ENCODE measurements around the gene MXRA8.
"Not testable (repeated sequence)": the region's sequence is repeated elsewhere in the genome, so short reads cannot be mapped to it uniquely, and the experiment has no call there.

MXRA8 gene, protein sequence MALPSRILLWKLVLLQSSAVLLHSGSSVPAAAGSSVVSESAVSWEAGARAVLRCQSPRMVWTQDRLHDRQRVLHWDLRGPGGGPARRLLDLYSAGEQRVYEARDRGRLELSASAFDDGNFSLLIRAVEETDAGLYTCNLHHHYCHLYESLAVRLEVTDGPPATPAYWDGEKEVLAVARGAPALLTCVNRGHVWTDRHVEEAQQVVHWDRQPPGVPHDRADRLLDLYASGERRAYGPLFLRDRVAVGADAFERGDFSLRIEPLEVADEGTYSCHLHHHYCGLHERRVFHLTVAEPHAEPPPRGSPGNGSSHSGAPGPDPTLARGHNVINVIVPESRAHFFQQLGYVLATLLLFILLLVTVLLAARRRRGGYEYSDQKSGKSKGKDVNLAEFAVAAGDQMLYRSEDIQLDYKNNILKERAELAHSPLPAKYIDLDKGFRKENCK

DNA sequence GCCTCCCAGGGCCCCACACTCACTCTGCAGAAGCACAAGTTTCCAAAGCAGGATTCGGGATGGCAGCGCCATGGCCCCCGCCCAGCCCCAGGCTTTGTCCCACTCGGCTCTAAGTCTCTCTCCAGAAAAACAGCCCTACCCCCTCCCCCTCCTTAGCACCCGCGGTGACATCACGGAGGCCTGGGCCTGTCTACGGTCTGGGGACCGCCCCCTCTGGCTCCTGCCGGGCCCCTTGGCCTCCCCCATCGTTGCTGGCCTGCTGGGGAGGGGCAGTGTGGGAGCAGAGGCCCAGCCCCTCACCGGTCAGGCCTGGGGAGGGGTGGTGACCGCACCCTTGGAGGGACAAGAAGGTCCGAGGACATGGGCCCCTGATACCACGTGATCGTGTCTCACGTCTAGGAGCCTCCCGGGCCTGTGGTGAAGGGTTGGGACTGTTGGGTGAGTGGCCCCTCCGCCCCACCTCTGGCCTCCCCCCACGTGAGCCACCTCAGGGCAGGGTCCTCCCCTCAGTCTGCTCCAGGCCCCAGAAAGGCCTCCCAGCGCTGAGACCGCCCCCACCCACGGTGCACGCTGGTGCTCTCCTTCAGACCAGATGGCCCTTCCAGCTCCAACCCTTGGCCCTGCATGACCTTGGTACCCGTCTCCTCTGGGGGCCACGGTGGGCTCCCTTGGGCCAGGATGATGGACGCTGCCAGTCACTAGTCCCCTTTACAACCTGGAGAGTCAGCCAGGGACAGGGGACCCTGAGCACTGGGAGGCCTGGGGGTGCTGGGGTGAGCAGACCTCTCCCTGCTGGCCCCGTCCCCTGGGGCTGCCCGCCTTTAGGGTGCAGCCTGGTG lies at the start of gene MXRA8:
Gene MXRA8, minus strand, starts transcription at position 123 of the 839 bp plus-strand sequence. Its CDS starts 51 bp downstream, at position 72.
- Histone ChIP-seq H3K4me3 (peak within 1 kb of the TSS; percentile 21 to 44 (median 32)), H3K27ac (peak within 1 kb of the TSS in 20 of 21 experiments; percentile 61 to 97 (median 84))

DNA sequence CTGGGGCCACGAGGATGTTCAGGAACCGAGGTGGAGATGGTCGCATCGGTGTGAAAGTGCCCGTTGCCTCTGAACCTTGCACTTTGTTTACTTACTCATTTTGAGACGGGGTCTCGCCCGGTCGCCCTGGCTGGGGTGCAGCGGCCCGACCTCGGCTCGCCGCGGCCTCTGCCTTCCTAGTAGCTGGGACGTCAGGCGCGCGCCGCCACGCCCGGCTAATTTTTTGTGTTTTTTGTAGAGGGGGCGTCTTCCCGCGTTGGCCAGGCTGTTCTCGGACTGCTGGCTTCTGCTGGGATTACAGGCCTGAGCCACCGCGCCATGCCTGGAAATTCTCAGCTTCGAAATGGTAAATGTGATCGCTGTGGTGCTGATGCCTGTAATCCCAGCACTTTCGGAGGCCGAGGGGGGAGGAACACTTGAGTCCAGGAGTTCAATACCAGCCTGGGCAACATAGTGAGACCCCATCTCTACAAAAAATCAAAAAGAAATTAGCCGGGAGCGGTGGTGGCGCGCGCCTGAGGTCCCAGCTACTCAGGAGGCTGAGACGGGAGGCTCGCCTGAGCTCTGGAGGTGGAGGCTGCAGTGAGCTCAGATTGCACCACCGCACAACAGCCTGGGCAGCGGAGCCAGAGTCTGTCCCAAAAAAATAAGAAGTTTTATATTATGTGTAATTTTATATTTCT lies 49.4 kb upstream of the MXRA8 start:
- peak overlapping the region; percentile 81 to 100 (median 94) for H3K4me3 ChIP-seq
- peak overlapping the region; percentile 84 to 97 (median 90) for H3K27ac ChIP-seq

DNA sequence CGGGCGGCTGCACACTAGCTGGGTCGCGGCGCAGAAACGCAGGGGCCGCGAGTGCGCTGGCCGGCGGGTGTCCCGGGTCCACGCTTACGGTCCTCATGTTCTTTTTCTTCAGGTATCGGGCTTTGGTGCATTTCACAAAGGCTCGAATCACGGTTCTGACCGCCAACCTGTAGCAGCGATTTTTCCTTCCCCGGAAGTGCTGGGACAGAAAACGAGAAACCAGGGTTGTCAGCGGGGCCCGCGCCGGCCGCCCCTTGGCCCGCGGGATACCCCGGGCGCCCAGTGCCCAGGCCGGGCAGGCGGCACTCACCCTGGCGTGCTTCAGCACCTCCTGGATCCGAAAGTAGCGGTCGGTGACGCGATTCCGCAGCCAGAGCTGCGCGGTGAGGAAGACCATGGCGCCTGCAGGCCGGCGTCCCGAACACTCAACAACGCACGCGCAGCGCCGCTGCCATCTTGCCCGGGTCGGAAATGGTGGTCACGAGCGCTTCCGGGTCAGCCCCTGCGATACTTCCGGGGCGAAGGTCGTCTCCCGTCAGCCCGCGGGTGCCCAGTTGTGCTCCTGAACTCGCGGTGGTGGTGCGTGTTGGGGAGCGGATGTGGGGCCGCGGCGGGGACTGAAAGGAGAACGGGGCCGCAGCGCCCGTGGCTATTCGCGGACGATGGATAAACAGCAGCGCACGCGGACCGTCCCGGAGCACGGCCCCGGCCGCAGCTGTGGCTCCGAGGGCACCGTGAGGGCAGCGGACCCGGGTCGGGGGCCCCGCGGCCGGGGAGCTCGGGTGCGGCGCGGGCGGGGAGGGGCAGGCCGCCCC lies 48.7 kb upstream of the MXRA8 start, which contains the start of gene MRPL20:
Gene MRPL20, minus strand, starts transcription at position 473 of the 815 bp plus-strand sequence. Its CDS starts 76 bp downstream, at position 397.
- H3K27ac ChIP-seq = peak within 1 kb of the TSS; percentile 84 to 97 (median 90)
- H3K4me3 ChIP-seq = peak within 1 kb of the TSS; percentile 81 to 100 (median 94)

DNA sequence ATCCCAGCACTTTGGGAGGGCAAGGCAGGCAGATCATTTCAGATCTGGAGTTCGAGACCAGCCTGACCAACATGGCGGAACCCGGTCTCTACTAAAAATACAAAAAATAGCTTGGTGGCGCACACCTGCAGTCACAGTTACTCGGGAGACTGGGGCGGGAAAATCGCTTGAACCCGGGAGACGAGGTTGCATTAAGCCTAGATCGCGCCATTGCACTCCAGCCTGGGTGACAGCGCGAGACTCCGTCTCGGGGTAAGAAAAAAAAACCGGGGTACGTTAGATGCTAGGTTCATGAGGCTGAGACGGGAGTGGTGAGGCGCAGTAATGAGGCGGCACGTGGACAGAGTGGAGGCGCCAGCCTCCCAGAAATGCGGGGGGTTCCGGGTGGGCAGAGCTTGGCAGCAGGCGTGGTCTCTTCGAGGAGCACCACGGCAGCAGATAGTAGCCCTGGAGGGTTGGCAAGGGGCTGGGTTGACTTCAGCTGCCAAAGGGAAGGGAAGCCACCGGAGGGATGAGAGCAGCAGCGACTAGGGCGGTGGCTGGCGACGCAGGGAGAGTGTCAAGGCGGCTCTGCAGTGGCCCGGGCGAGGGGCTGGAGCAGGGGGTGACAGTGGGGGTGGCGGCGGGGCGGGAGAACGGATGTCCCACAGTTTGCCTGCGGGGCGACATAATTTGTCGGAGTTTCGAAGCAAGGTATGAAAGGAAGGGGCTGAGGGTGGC lies 47.9 kb upstream of the MXRA8 start:
- Histone ChIP-seq H3K27ac (peak overlapping the region; percentile 31 to 97 (median 90)), H3K4me3 (peak overlapping the region; percentile 81 to 100 (median 94))

DNA sequence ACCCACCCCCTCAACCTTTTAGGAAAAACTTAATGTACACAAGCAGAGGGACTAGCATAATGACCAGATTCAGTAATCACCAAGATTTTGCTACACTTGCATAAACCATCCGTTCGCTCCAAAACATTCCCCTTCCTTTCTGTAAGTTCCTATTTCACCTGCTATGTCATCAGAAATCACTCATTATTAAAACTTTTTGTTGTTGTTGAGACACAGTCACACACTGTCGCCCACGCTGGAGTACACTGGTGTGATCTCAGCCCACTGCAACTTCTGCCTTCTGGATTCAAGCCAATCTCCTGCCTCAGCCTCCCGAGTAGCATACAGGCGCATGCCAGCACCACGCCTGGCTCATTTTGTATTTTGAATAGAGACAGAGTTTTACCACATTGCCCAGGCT lies 45.3 kb upstream of the MXRA8 start:
- no peak overlapping the region for H3K4me3 ChIP-seq
- no peak overlapping the region for H3K27ac ChIP-seq

DNA sequence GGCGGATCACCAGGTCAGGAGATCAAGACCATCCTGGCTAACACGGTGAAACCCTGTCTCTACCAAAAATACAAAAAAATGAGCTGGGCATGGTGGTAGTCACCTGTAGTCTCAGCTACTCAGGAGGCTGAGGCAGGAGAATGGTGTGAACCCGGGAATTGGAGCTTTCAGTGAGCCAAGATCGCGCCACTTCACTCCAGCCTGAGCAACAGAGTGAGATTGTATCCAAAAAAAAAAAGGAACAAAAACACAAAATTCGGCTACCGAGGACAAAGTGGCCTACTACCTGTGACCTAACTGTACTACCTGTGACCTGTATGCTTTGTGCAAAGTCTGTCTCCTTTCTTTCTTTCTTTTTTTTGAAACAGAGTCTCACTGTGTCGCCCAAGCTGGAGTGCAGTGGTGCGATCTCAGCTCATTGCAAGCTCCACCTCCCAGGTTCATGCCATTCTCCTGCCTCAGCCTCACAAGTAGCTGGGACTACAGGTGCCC lies 44.6 kb upstream of the MXRA8 start:
- H3K27ac ChIP-seq, H3K4me3 ChIP-seq: not testable (repeated sequence)

DNA sequence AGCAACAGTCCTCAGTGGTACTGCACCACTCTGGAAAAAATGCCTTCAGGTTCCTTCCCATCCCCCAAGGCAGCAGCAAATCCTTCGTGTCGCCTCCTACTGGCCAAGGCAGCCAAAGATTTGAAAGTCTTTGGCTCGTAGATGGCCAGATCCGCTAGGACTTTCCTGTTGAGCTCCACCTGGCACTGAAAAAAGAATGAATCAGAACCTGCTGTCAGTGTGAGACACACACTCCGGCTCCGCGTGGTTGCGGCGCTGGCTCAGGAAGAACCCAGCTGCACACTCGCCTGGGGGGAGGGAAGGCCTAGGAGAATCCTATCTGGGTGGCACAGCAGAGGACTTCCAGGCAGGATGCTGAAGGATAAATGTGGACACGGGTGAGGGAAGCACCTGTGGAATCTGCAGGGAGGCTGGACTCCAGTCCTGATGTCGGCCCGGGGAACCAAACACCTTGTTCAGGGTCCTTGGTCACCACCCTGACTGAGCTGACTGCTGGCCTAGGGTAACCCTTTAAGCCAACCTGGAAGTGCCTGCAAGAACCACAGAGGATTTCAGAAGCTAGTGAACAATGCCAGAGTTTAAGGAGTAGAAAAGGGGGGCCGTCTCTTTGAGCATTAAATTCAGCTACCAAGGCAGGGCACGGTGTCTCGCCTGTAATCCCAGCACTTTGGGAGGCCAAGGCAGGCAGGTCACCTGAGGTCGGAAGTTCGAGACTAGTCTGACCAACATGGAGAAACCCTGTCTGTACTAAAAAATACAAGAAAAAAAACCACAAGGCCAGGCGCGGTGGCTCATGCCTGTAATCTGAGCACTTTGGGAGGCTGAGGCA lies 43.9 kb upstream of the MXRA8 start:
- H3K27ac ChIP-seq = peak overlapping the region in 1 of 21 experiments; percentile 30
- no peak overlapping the region for H3K4me3 ChIP-seq

DNA sequence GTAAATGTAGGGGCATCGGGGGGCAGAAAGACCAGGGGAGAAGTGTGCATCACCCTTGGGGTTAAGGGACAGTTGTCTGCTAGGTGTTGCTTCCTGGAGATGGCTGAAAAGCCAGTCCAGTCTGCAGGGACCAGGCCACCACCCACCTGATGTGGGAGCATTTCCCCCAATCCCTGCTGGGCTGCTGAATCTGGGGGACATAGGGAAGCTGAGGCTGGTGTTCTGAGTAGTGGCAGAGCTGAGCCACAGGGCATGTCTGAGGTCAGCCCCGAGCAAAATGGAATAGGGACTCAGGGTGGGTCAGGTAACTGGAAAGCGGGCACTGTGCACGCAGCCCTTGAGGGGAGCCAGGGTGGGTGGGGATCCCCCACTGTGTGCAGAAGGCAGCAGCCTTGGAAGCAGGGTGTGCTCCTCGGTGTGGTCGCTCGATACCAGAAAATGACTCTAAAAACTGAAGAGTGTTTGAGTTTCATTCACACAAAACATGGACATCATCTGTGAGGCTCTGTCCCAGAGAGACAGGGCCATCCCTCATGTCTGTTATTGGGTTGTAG lies 43.2 kb upstream of the MXRA8 start:
- H3K27ac ChIP-seq = peak overlapping the region in 1 of 21 experiments; percentile 96
- H3K4me3 ChIP-seq = no peak overlapping the region

DNA sequence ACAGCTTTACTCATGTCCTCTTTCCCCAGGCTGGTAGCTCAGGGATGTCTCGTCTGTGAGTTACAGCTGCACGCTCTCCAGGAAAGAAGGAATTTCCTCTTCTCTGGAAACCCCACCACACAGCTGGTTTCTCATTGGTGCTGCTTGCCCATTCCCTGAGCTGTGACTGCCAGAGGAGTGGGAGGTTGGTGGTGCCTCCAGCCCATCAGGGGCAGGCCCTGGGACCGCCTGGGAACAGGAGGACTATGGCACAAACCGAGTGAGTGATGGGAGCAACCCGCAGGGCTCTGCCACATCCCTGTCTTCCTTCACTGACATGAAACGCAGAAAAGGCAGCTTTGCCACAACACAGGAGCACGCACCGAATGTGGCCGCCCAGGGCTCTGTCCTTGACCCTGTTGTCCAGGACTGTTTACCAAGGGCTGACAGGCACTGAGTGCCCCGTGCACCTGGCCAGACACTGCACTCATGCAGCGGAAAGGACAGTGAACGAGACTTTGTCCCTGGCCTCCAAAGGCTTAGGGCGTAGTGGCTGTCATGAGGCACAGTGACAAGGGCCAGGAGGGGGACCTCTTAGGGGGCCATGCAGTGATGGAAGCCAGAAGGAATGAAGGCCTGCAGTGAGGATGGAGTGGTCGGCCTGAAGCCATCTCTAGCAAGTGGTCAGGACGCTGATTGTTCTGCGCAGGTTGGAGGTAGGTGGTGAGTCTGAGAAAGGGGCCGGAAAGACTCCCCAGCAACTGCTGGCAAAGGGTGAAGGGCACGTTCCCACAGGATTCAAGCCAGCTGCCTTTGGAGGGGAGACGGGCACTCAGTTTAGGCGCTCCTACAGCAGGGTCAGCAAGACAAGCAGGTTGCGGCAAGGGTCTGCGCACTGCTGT lies 42.5 kb upstream of the MXRA8 start:
- peak overlapping the region in 6 of 7 experiments; percentile 72 to 99 (median 94) for H3K4me3 ChIP-seq
- H3K27ac ChIP-seq = peak overlapping the region in 10 of 21 experiments; percentile 80 to 99 (median 94)

DNA sequence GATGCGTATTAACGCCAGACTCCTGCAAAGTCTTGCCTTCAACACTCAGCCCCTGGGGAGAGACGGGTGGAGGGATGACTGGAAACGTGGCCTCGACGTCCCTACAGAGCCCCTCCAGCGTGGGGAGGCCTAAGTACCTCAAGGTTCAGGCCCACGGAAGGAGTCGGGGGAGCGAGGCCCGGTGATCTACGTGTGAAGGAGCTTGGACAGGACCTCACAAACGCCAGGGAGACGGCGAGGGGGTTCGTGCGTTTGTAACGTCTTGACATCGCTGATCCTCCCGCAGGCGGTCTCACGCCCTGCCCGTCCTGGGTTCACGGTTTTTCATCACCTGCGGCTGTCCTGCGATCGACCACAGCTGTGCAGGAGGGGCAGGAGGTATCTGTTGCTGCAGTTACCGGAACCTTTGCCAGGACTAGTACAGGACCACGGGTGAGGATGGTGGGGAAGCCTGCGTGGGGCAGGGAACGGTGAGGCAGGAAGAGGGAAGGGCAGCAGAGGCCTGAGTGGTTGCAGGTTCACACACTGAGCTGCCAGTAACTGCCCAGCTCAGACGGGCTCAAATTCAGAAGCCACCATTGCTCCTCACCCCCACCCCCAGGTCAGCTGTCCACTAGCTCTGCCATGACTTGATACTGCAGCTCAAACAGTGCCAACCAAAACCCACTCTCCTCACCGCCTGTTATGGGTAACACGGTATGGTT lies 41.7 kb upstream of the MXRA8 start:
- H3K27ac ChIP-seq = peak overlapping the region; percentile 16 to 99 (median 96)
- H3K4me3 ChIP-seq = peak overlapping the region; percentile 72 to 100 (median 94)

DNA sequence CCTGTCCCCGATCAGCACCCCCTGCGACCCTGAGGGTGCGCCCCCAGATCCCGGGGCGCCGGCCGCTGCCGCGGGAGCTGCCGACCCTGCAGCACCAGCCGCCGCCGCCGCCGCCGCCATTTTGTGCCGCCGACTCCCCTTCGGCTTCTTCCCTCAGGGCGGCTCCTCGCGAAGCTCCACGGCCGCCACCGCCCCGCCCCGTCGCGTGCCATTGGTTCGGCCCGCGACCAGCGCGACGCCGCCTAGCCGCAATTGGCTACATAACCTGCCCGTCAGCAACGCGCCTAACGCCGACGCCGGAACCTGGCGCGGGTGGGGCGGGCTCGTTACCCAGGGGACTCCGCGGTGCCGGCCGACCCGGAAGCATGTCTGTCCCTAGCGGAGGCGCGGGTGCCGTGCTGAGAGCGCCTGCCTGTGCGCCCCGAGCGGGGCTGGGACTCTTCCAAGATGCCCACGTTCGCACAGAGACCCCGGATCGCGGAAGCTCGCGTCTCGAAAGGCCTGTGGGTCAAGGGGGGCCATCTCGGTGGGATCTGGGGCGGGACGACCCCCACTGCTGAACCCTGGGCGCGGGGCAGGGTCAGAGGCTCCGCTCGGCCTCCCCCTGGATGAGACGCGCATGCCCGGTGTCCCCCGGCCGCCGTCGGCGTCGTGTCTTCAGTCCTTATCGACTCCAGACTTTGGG lies 41.0 kb upstream of the MXRA8 start, which contains the start of gene CCNL2:
Gene CCNL2, minus strand, starts transcription at position 149 of the 685 bp plus-strand sequence. Its CDS starts 29 bp downstream, at position 120.
- Histone ChIP-seq H3K4me3 (peak within 1 kb of the TSS; percentile 72 to 100 (median 94)), H3K27ac (peak within 1 kb of the TSS; percentile 64 to 99 (median 96))

DNA sequence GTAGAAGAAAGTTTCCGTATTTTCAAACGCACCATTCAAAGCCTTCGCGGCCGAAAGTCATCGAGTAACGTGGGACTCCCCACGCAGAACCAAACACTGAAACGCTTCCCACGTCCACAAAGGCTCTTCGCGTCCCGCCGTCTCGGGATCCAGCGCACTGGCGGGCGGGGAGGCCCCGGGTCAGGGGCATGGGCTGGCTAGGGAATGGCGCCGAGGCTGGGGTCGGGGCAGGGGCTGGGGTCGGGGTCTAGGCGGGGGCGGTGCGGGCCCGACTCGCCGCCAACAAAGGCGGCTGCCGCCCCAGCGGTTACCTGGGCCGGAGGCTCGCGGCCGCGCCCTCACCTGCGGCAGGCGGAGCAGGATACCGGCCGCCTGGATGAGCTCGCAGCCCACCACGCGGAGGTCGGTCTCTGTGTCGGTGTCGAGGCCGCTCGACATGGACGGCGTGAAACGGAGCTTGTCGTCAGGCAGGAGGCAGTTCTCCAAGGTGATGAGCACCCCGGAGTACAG lies 40.4 kb upstream of the MXRA8 start:
- Histone ChIP-seq H3K27ac (peak overlapping the region; percentile 64 to 99 (median 95)), H3K4me3 (peak overlapping the region; percentile 72 to 100 (median 94))

DNA sequence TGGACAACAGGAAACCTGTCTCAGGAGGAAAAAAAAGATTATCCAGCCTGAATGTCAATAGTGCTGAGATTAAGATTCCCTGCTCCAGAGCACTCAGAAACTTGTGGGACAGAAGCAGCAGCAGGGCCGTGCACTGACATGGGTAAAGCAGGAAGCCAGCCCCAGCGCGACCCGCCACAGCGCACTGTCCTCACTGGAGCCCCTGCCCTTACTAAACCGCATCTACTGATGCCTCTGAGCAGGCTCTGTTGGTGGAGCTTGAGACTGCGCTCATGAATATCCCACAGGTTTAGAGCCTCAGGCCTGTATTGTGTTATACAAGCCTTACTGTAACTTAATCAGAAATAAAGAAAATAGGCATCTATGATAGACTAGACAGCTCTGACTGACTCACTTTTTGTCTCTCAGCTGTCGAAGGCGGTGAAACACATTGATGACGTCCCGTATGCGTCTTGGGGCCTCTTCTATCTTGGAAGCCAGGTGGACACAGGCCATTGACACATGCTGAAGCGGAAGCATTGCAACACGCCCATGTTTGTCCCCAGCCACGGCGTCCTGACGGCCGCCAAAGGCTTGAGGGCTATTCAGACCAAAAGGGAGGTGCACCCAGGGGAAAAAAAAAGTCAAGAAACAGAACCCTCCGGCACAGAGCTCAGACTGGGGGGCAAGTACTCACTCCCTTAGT lies 39.6 kb upstream of the MXRA8 start:
- Histone ChIP-seq H3K27ac (peak overlapping the region in 20 of 21 experiments; percentile 64 to 99 (median 96)), H3K4me3 (peak overlapping the region; percentile 72 to 100 (median 94))

DNA sequence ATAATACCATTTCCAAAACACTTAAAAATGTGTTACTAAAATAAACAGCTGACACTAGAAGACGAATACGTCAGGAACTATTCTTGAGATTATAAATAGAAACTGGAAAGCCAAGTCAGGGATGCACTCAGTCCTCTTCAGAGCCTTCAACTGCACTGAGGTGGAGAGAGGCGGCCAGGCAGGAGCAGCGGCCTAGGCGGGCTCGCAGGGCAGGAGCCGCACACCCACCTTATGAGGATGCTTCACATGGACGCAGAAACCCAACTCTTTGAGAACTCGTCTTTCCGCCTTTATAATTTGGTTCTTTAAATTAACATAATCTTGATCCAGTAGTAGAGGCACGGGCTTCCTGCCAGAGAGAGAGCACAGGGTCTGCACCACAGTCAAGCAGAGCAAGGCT lies 36.8 kb upstream of the MXRA8 start:
- Histone ChIP-seq H3K4me3 (no peak overlapping the region), H3K27ac (no peak overlapping the region)
